H1 (cell line): ENCODE data around the gene RFXANK. TPM values are rescaled to one million over a fixed set of nuclear protein-coding genes. Genes with fewer than 3 reads are reported as not detected.

Source experiments
- CHD2 ChIP-seq: IDR thresholded peaks from 2 replicates; pipeline ENCODE4 v1.6.1; 2012; ENCODE audit warnings: low read length, improper control_type of control experiment
- CTBP2 ChIP-seq: IDR thresholded peaks from 2 replicates; pipeline ENCODE4 v1.7.0; 2011; ENCODE audit warnings: borderline replicate concordance, mild to moderate bottlenecking, moderate library complexity, mixed read lengths, low read length; ENCODE audit not compliant: insufficient read depth, insufficient read length
- MAX ChIP-seq: IDR thresholded peaks from 2 replicates; pipeline ENCODE4 v1.6.1; 2012; ENCODE audit warnings: inconsistent platforms
- NRF1 ChIP-seq: IDR thresholded peaks from 2 replicates; pipeline ENCODE4 v1.6.1; 2011; ENCODE audit warnings: mild to moderate bottlenecking, low read depth, low read length, improper control_type of control experiment
- SAP30 ChIP-seq: fragments of 300-600 bp; sonication (generic); IDR thresholded peaks from 2 replicates; pipeline ENCODE4 v1.7.1; 2012; ENCODE audit warnings: low read length, moderate library complexity, mild to moderate bottlenecking, inconsistent platforms; ENCODE audit not compliant: insufficient read depth, insufficient replicate concordance
- SIX5 ChIP-seq: IDR thresholded peaks from 2 replicates; pipeline ENCODE4 v1.6.1; 2011; ENCODE audit warnings: mild to moderate bottlenecking, low read depth, low read length
- TAF1 ChIP-seq: IDR thresholded peaks from 2 replicates; pipeline ENCODE4 v1.6.1; 2011; ENCODE audit warnings: mild to moderate bottlenecking, low read depth, low read length
- polyA plus RNA-seq, 7 experiments: library from polyadenylated mRNA; depleted of rRNA in 3 of 7; stranded (reverse) in 5 of 7; unstranded in 2 of 7; fragments of >200 nt in 5 of 7; fragments of 200-250 nt in 2 of 7; gene quantifications; 1 replicate in 5 of 7; 2 replicates in 1 of 7; 4 replicates in 1 of 7; pipeline versions ENCODE4 v1.2.1 to v1.2.3, GENCODE V29; 2011 to 2013; ENCODE audit warnings: missing spikeins in 2 of 7, mixed read lengths in 2 of 7
- total RNA-seq: library from RNA; stranded (reverse); fragmentation: NEBNext Ultra II Directional; extraction: Animal tissue kit (Norgen Biotek cat#: 25700); gene quantifications from 2 replicates; pipeline ENCODE4 v1.2.1, GENCODE V29; 2021
- TF ChIP-seq, protein P1 (sequence below): IDR thresholded peaks from 2 replicates; pipeline ENCODE4 v1.6.1; 2011; ENCODE audit warnings: low read length, improper control_type of control experiment
- TF ChIP-seq, protein P2 (sequence below): fragments of 300-600 bp; sonication (generic); IDR thresholded peaks from 2 replicates; pipeline ENCODE4 v1.7.1; 2012; ENCODE audit warnings: low read length, moderate library complexity, mild to moderate bottlenecking, inconsistent platforms; ENCODE audit not compliant: insufficient replicate concordance

The RFXANK gene
- total and polyA plus RNA-seq, 2 of the 8 experiments (the other 6 are each of a cell fraction or from before 2014, with no cell fraction given), result 72.9 to 87.5 TPM

- TF ChIP-seq SAP30 (no peak), CTBP2 (no peak), MAX (peak; percentile 90), SIX5 (no peak), TAF1 (no peak), NRF1 (peak; percentile 10; the same call in 1 of the 2 replicates), CHD2 (no peak)
- TF ChIP-seq, protein P1, sequence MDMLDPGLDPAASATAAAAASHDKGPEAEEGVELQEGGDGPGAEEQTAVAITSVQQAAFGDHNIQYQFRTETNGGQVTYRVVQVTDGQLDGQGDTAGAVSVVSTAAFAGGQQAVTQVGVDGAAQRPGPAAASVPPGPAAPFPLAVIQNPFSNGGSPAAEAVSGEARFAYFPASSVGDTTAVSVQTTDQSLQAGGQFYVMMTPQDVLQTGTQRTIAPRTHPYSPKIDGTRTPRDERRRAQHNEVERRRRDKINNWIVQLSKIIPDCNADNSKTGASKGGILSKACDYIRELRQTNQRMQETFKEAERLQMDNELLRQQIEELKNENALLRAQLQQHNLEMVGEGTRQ, result no peak
- TF ChIP-seq, protein P2, sequence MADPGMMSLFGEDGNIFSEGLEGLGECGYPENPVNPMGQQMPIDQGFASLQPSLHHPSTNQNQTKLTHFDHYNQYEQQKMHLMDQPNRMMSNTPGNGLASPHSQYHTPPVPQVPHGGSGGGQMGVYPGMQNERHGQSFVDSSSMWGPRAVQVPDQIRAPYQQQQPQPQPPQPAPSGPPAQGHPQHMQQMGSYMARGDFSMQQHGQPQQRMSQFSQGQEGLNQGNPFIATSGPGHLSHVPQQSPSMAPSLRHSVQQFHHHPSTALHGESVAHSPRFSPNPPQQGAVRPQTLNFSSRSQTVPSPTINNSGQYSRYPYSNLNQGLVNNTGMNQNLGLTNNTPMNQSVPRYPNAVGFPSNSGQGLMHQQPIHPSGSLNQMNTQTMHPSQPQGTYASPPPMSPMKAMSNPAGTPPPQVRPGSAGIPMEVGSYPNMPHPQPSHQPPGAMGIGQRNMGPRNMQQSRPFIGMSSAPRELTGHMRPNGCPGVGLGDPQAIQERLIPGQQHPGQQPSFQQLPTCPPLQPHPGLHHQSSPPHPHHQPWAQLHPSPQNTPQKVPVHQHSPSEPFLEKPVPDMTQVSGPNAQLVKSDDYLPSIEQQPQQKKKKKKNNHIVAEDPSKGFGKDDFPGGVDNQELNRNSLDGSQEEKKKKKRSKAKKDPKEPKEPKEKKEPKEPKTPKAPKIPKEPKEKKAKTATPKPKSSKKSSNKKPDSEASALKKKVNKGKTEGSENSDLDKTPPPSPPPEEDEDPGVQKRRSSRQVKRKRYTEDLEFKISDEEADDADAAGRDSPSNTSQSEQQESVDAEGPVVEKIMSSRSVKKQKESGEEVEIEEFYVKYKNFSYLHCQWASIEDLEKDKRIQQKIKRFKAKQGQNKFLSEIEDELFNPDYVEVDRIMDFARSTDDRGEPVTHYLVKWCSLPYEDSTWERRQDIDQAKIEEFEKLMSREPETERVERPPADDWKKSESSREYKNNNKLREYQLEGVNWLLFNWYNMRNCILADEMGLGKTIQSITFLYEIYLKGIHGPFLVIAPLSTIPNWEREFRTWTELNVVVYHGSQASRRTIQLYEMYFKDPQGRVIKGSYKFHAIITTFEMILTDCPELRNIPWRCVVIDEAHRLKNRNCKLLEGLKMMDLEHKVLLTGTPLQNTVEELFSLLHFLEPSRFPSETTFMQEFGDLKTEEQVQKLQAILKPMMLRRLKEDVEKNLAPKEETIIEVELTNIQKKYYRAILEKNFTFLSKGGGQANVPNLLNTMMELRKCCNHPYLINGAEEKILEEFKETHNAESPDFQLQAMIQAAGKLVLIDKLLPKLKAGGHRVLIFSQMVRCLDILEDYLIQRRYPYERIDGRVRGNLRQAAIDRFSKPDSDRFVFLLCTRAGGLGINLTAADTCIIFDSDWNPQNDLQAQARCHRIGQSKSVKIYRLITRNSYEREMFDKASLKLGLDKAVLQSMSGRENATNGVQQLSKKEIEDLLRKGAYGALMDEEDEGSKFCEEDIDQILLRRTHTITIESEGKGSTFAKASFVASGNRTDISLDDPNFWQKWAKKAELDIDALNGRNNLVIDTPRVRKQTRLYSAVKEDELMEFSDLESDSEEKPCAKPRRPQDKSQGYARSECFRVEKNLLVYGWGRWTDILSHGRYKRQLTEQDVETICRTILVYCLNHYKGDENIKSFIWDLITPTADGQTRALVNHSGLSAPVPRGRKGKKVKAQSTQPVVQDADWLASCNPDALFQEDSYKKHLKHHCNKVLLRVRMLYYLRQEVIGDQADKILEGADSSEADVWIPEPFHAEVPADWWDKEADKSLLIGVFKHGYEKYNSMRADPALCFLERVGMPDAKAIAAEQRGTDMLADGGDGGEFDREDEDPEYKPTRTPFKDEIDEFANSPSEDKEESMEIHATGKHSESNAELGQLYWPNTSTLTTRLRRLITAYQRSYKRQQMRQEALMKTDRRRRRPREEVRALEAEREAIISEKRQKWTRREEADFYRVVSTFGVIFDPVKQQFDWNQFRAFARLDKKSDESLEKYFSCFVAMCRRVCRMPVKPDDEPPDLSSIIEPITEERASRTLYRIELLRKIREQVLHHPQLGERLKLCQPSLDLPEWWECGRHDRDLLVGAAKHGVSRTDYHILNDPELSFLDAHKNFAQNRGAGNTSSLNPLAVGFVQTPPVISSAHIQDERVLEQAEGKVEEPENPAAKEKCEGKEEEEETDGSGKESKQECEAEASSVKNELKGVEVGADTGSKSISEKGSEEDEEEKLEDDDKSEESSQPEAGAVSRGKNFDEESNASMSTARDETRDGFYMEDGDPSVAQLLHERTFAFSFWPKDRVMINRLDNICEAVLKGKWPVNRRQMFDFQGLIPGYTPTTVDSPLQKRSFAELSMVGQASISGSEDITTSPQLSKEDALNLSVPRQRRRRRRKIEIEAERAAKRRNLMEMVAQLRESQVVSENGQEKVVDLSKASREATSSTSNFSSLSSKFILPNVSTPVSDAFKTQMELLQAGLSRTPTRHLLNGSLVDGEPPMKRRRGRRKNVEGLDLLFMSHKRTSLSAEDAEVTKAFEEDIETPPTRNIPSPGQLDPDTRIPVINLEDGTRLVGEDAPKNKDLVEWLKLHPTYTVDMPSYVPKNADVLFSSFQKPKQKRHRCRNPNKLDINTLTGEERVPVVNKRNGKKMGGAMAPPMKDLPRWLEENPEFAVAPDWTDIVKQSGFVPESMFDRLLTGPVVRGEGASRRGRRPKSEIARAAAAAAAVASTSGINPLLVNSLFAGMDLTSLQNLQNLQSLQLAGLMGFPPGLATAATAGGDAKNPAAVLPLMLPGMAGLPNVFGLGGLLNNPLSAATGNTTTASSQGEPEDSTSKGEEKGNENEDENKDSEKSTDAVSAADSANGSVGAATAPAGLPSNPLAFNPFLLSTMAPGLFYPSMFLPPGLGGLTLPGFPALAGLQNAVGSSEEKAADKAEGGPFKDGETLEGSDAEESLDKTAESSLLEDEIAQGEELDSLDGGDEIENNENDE, result no peak
Measured at GRCh38 chr19:19224852-19225494, 32.9 kb downstream of the RFXANK start (continued).
